ENCODE measurements around the gene BLACAT1.

- TF ChIP-seq POLR2AphosphoS5 (IDR thresholded peaks at IDR 0.05), result no peak
- TF ChIP-seq POLR2A (IDR thresholded peaks at IDR 0.05), result no peak
Measured at GRCh38 chr1:205416322-205416721, 39.5 kb downstream of the BLACAT1 start.

Measured in spleen (tissue), 3 donors.